ENCODE data around the gene TMX4. TPM values are rescaled to one million over a fixed set of nuclear protein-coding genes. Genes with fewer than 3 reads are reported as not detected.
"Not testable (repeated sequence)": the region's sequence is repeated elsewhere in the genome, so short reads cannot be mapped to it uniquely, and the experiment has no call there.

TMX4 gene
- total RNA-seq, 2 donors from 2014 or later, result 41.5 to 44.4 TPM

DNA sequence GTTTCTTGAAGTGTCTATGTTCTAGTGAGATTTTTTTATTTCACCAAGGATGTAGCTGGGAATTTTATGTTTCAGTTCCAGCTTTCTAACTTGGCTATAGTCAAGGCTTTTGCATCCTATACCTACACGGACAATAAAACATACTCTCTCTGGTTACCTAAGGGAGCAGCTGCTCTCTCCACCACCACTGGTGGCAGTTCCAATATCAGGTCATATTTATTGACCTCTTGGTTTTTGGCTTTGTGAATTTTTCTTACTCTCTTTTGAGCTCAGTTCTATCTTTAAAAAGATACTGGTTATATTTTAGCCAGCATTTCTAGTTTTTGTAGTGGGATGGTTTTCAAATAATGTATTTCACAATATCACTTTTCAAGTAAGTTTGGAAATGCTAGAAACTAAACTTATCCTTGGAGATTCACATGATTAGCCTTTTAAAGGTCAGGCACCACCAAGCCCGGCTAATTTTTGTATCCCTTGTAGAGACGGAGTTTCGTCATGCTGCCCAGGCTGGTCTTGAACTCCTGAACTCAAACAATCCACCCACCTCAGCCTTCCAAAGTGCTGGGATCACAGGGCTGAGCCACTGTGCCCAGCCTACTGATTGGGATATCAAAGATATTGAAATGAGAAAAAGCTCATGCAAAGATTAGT is 44.7 kb downstream of the TMX4 start:
- Mint-ChIP-seq H3K4me1 (ENCODE audit: low read depth in 2 of 2) (peaks cover 0 to 4% of the 10 kb centered on the region in 2 donors), H3K27me3 (peaks cover 0 to 7% of the 10 kb centered on the region in 2 donors), H3K4me3 (no peak overlapping the region), H3K36me3 (no peaks in the 10 kb centered on the region), H3K9me3 (no peaks in the 10 kb centered on the region), H3K27ac (no peak overlapping the region)
- ATAC-seq, result no peak
- DNase-seq (ENCODE audit: low spot score), result no peak

DNA sequence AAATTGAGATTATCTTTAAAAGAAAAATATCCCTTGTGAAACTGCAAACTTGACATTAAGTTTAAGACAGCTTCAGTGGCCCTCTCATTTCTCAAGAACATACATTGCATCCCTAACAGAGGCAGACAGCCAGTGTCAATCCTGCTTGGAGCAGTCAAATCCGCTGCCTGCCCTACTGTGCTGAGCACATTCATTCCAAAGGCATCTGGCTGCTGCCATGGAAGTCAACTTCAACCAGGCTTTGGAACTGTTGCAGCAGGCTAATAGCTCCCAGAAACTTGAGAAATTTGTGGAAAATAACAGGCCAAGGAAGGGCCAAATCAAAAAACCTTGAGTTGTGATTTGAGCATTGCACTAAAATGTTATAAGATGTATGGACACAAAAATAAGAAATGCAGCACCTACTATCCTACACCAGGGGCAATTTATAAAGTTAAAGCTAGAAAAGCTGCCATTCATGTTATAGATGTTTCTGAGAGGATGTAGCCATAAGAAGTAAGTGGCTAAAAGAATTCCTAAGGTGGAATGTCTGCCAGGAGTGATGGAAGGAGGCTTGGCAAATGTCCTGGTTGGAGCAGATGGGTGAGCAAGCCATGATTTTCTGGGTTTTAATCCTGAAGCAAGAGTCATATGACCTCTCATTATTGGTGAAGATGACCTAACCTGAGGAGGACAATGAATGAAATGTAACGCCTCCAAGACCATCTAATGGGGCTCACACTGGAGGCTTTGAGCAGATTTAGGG is 47.9 kb downstream of the TMX4 start:
- Mint-ChIP-seq H3K27ac (no peak overlapping the region), H3K9me3 (no peaks in the 10 kb centered on the region), H3K27me3 (peaks cover 0 to 7% of the 10 kb centered on the region in 2 donors), H3K4me3 (no peak overlapping the region), H3K36me3 (no peaks in the 10 kb centered on the region), H3K4me1 (ENCODE audit: low read depth in 2 of 2) (peaks cover 0 to 4% of the 10 kb centered on the region in 2 donors)
- DNase-seq (ENCODE audit: low spot score) (no peak), ATAC-seq (no peak)

DNA sequence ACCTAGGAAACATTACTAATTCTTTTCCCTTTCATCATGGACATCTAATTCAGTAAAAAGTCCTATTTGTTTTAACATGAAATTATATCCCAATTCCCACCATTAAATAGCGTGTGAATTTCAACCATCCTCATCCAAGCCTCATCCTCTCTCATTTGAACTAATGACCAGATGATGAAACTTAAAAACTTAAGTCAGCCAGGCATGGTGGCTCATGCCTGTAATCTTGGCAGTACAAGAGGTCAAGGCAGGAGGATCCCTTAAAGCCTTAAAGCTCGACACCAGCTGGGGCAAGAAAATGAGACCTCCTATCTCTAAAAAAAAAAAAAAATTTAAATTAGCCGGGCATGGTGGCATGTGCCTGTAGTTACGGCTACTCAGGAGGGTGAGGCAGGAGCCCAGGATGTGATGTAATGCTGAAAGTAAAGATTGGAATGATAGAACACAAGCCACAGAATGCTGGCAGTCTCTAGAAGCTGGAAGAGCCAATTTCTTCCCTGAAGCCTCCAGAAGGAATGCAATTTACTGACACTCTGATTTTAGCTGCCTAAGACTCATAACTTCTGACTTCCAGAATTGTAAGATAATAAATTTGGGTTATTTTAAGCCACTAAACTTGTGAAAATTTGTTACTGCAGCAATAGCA is 52.2 kb downstream of the TMX4 start:
- Mint-ChIP-seq H3K36me3 (no peaks in the 10 kb centered on the region), H3K4me3 (no peak overlapping the region), H3K27me3 (peaks cover 0 to 7% of the 10 kb centered on the region in 2 donors), H3K9me3 (no peaks in the 10 kb centered on the region), H3K27ac (no peak overlapping the region), H3K4me1 (ENCODE audit: low read depth in 2 of 2) (no peaks in the 10 kb centered on the region)
- DNase-seq (ENCODE audit: low spot score), result no peak
- ATAC-seq, result no peak

DNA sequence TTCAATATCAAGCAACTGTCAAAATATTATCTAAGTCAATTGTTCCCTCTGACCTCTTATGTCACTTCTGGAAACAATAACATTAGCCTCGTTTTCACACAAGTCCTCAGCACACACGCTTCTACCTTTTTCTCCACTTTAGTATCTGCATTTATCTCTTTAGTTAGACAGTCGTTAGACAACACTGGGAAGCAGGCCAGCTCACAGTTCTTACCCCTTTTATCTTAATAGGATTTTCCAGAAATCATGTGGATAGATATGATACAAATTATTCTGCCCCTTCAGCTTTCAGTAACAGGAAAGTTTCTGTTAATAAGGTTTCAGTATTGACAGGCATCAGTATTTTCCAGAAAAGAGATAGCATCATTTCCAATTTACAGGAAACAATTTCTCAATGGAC is 53.4 kb downstream of the TMX4 start:
- H3K4me3 Mint-ChIP-seq, result no peak overlapping the region
- H3K4me1 Mint-ChIP-seq (ENCODE audit: low read depth in 2 of 2), result no peaks in the 10 kb centered on the region
- H3K36me3 Mint-ChIP-seq, result no peaks in the 10 kb centered on the region
- peaks cover 0 to 7% of the 10 kb centered on the region in 2 donors for H3K27me3 Mint-ChIP-seq
- no peaks in the 10 kb centered on the region for H3K9me3 Mint-ChIP-seq
- ATAC-seq, result no peak
- DNase-seq (ENCODE audit: low spot score), result no peak
- no peak overlapping the region for H3K27ac Mint-ChIP-seq

DNA sequence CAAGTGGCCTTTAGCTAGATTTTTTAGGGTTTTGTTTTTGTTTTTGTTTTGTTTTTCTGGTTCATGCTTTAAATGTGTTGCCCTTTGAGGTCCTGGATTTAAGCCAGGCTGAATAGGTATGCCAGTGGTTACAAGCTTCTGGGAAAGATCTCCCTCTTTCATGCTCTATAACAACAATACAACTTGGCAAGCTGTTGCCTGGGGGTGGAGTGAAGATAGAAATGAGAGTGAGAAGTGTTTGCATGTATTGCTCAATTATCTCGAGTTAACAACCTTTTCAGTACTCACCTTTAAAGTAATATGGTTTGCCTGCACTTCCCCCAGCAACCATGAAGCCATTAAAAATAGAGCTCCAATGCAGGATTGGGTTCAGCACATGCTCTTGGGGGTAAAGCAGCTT is 60.1 kb downstream of the TMX4 start:
- Mint-ChIP-seq H3K36me3 (peaks cover 11% of the 10 kb centered on the region), H3K27me3 (peaks cover 21 to 36% of the 10 kb centered on the region in 2 donors)

DNA sequence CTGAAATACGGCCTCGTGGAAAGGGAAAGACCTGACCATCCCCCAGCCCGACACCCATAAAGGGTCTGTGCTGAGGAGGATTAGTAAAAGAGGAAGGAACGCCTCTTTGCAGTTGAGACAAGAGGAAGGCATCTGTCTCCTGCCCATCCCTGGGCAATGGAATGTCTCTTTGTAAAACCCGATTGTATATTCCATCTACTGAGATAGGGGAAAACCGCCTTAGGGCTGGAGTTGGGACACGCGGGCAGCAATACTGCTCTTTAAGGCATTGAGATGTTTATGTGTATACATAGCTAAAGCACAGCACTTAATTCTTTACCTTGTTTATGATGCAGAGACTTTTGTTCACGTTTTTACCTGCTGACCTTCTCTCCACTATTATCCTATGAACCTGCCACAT is 63.0 kb downstream of the TMX4 start:
- Mint-ChIP-seq H3K36me3 (peaks cover 19% of the 10 kb centered on the region), H3K27me3 (peaks cover 29 to 47% of the 10 kb centered on the region in 2 donors)
- DNase-seq (ENCODE audit: low spot score); ATAC-seq; H3K4me1 Mint-ChIP-seq (ENCODE audit: low read depth in 2 of 2); H3K27ac Mint-ChIP-seq; H3K4me3 Mint-ChIP-seq; H3K9me3 Mint-ChIP-seq: not testable (repeated sequence)

More for the DNA sequence above, 60.1 kb downstream of the TMX4 start:
- Mint-ChIP-seq H3K27ac (no peak overlapping the region), H3K4me1 (ENCODE audit: low read depth in 2 of 2) (no peaks in the 10 kb centered on the region), H3K9me3 (peaks cover 7% of the 10 kb centered on the region), H3K4me3 (no peak overlapping the region)
- no peak for ATAC-seq
- DNase-seq (ENCODE audit: low spot score), result no peak

DNA sequence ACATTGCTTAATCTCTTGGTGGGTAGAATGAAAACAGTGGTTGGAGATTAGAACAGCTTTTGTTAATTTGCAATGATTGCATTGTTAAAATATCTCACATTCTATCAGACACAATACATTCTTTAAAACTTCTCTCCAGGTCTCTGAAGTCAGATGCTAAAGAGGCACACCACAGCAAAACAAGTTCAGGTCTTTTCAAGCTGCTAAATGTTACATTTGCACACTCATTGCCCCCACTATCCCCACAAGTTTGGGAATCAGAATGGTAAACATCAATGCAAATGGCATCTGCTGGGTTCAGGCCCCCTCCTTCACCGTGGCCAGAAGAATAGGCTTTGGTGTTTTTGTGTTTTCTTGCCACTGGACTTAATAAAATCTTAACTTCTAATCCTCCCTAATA is 69.2 kb downstream of the TMX4 start:
- peaks cover 9% of the 10 kb centered on the region for H3K9me3 Mint-ChIP-seq
- H3K4me3 Mint-ChIP-seq, result no peak overlapping the region
- H3K4me1 Mint-ChIP-seq (ENCODE audit: low read depth in 2 of 2), result no peaks in the 10 kb centered on the region
- peaks cover 39 to 59% of the 10 kb centered on the region in 2 donors for H3K27me3 Mint-ChIP-seq
- no peak overlapping the region for H3K27ac Mint-ChIP-seq
- H3K36me3 Mint-ChIP-seq, result peaks cover 26% of the 10 kb centered on the region
- DNase-seq (ENCODE audit: low spot score), result no peak
- ATAC-seq, result no peak

DNA sequence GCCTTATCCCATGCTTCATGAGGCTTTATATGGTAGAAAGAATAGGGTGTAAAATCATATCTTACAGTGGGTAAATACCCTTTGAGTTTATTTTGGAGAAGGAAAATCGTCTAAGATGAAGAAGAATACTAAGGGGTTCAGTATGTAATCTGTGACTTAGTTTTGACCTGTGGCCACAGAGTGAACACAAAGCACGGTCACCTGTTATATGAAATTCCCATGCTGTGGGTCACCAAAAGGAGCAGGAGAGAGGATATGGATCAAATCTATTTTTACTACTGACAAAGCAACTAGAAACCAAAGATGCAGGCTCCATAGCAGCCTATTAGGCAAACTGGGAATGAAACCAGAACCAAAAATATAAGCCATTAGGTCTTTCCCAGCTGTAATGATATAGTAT is 75.7 kb downstream of the TMX4 start:
- Mint-ChIP-seq H3K9me3 (no peaks in the 10 kb centered on the region), H3K4me3 (no peak overlapping the region), H3K4me1 (ENCODE audit: low read depth in 2 of 2) (no peaks in the 10 kb centered on the region), H3K27me3 (peaks cover 25 to 38% of the 10 kb centered on the region in 2 donors), H3K27ac (no peak overlapping the region), H3K36me3 (peaks cover 11% of the 10 kb centered on the region)
- DNase-seq (ENCODE audit: low spot score), result no peak
- no peak for ATAC-seq

DNA sequence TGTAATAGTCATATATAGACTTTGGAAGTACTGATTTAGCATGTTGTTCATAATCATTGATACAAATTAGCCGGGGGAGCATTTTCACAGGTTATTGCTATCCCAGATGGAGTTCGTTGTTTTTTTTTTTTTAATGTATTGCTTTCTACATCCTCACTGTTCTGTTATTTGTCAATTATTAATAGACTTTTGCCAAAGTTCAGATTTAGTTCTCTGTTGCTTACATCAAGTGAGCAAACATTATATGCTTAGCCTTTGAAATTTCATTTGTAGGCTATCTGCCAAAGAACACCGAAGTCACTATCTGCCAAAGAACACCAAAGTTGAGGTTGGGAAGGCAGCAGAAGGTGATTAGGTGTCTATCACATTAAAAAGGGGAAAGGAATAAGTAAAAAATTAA is 79.2 kb downstream of the TMX4 start, which contains the start of gene HAO1:
HAO1 (minus strand) TSS at position 118 of the 400 bp plus-strand sequence; CDS start at position 82, 36 bp downstream.
- no peak within 1 kb of the TSS for H3K4me3 Mint-ChIP-seq
- H3K27me3 Mint-ChIP-seq, result peaks cover 14 to 15% of the 10 kb centered on the region in 2 donors
- H3K36me3 Mint-ChIP-seq, result no peaks in the 10 kb centered on the region
- H3K27ac Mint-ChIP-seq, result no peak within 1 kb of the TSS
- peaks cover 0 to 5% of the 10 kb centered on the region in 2 donors for H3K4me1 Mint-ChIP-seq (ENCODE audit: low read depth in 2 of 2)
- DNase-seq (ENCODE audit: low spot score) (no peak), ATAC-seq (no peak)
- H3K9me3 Mint-ChIP-seq, result no peaks in the 10 kb centered on the region

DNA sequence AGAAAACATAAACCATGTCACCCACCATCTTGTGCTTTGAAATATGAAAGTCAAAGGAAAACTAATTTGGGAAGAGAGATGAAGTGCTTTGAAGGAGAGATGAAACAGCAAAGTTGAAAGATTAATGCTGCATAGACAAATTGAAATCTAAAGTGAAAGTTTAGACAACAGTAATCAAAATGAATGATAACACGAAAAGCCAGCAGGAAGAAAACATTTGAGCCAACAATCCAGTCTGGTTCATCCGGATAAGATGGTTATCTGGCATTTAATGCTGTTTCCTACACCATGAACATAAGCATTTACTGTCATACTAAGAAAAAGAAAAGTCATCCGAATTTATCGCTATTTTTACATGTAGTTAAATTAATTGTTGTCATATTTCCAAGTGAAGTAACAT is 79.9 kb downstream of the TMX4 start:
- H3K4me3 Mint-ChIP-seq, result no peak overlapping the region
- H3K4me1 Mint-ChIP-seq (ENCODE audit: low read depth in 2 of 2), result peaks cover 0 to 5% of the 10 kb centered on the region in 2 donors
- H3K36me3 Mint-ChIP-seq, result no peaks in the 10 kb centered on the region
- H3K9me3 Mint-ChIP-seq, result no peaks in the 10 kb centered on the region
- no peak for DNase-seq (ENCODE audit: low spot score)
- ATAC-seq, result no peak
- H3K27me3 Mint-ChIP-seq, result peaks cover 14 to 17% of the 10 kb centered on the region in 2 donors
- no peak overlapping the region for H3K27ac Mint-ChIP-seq

DNA sequence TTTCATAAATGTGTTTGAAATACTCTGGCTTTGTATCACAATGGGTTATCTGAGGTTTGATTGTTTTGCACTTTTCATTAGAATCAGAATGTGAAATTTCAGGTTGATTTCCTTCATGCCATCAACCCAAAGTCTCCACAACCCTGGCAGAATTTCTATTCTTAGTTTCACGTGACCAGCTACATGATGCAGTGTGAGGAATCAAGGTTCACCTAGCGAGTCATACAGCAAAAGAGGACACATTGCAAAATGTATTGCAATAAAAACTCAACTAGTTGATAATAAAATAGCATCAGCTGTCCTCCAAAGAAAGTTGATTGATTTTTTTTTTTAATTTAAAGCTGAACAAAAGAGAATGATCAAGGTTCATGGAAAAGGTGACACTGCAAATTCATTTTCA is 81.5 kb downstream of the TMX4 start:
- no peak overlapping the region for H3K4me3 Mint-ChIP-seq
- peaks cover 0 to 5% of the 10 kb centered on the region in 2 donors for H3K4me1 Mint-ChIP-seq (ENCODE audit: low read depth in 2 of 2)
- no peaks in the 10 kb centered on the region for H3K36me3 Mint-ChIP-seq
- DNase-seq (ENCODE audit: low spot score) (no peak), ATAC-seq (no peak)
- H3K27me3 Mint-ChIP-seq, result peaks cover 15 to 20% of the 10 kb centered on the region in 2 donors
- no peaks in the 10 kb centered on the region for H3K9me3 Mint-ChIP-seq
- no peak overlapping the region for H3K27ac Mint-ChIP-seq

DNA sequence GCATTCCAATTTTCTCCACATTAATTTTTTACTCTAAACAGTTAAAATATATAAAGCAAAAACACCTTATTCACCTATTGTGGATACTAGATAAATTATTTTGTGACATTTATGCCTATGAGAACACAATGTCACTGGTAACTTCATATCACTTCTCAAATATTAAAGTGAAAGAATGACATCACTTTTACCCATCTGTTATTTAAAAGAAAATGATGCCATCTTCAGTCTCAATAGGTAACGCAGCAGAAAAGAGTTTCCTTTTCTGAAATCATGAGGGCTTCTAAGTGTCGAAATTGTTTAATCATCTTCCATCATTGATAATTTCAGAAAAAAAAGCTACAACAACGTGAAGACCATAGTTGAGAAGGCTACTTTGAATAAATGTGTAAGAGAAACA is 82.2 kb downstream of the TMX4 start:
- Mint-ChIP-seq H3K4me1 (ENCODE audit: low read depth in 2 of 2) (peaks cover 0 to 5% of the 10 kb centered on the region in 2 donors), H3K36me3 (no peaks in the 10 kb centered on the region), H3K27ac (no peak overlapping the region), H3K9me3 (no peaks in the 10 kb centered on the region), H3K4me3 (no peak overlapping the region), H3K27me3 (peaks cover 11 to 21% of the 10 kb centered on the region in 2 donors)
- DNase-seq (ENCODE audit: low spot score), result no peak
- ATAC-seq, result no peak

DNA sequence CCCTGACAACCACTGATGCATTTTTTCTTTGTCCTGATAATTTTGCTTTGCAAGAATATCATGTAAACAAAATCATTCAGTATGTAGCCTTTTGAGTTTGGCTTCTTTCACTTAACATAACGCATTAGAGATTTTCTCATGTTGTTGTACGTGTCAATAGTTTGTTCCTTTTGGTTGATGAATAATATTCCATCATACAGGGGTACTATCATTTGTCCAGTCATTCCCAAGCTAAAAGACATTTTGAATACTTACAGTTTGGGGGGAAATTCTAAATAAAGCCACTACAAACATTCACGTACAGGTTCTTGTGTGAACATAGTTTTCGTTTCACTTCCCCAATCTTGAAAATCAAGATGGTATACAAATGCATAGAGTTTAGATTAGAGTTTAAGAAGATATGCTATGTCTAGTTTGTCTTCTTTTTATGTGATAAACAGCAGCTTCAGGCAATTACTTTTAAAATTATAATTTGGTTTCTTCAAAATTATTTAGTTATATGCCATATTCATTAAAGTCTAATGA is 84.5 kb downstream of the TMX4 start:
- no peaks in the 10 kb centered on the region for H3K9me3 Mint-ChIP-seq
- peaks cover 11 to 26% of the 10 kb centered on the region in 2 donors for H3K27me3 Mint-ChIP-seq
- no peak for ATAC-seq
- H3K27ac Mint-ChIP-seq, result no peak overlapping the region
- no peak for DNase-seq (ENCODE audit: low spot score)
- H3K4me3 Mint-ChIP-seq, result no peak overlapping the region
- no peaks in the 10 kb centered on the region for H3K36me3 Mint-ChIP-seq
- peaks cover 0 to 5% of the 10 kb centered on the region in 2 donors for H3K4me1 Mint-ChIP-seq (ENCODE audit: low read depth in 2 of 2)

DNA sequence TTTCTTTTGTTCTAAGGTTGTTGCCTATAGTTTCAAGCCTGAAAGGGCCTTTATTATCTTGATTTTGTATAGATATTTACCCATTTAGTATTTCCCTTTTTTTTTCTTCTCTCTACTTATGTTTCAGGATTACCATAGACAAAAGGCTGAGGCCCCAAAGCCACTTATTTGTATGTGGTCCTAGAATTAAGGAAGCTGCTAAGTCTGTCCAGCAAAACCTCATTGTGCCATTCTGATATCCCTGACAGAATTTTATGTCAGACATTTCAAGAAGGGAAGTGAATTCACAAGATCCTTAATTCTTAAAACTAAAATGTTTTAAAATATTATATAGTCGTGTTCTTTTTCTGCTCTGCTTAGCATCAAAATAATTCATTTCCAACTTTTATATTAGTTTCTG is 86.2 kb downstream of the TMX4 start:
- DNase-seq (ENCODE audit: low spot score), result no peak
- peaks cover 0 to 5% of the 10 kb centered on the region in 2 donors for H3K4me1 Mint-ChIP-seq (ENCODE audit: low read depth in 2 of 2)
- H3K4me3 Mint-ChIP-seq, result no peak overlapping the region
- H3K27ac Mint-ChIP-seq, result no peak overlapping the region
- no peaks in the 10 kb centered on the region for H3K9me3 Mint-ChIP-seq
- peaks cover 11 to 26% of the 10 kb centered on the region in 2 donors for H3K27me3 Mint-ChIP-seq
- H3K36me3 Mint-ChIP-seq, result no peaks in the 10 kb centered on the region
- ATAC-seq, result no peak

All from natural killer cell treated with Interleukin-12 subunit alpha and Interleukin-12 subunit beta and Interleukin-15 and Interleukin-18, amount 100 ng/mL, for 72 hours (primary cell).